Subcutaneous abdominal adipose tissue (tissue), 5 donors: ENCODE results near the gene KLF16.
A peak's percentile ranks its signal among the peaks of the same experiment; 100 is the strongest.

ENCODE experiments used
- H3K27ac ChIP-seq: one replicate; pipeline ENCODE4 v1.7.0; 2013; ENCODE audit warnings: low read depth, mild to moderate bottlenecking, inconsistent platforms, low read length, moderate library complexity
- H3K27me3 ChIP-seq, 5 donors: one replicate each; pipeline ENCODE4 v1.7.0; 2013; ENCODE audit warnings: low read length in 5 of 5, inconsistent platforms in 1 of 5; ENCODE audit not compliant: control insufficient read depth in 5 of 5, insufficient read depth in 4 of 5
- H3K36me3 ChIP-seq, 5 donors: one replicate each; pipeline ENCODE4 v1.7.0; 2013; ENCODE audit warnings: low read length in 5 of 5; ENCODE audit not compliant: control insufficient read depth in 5 of 5, insufficient read depth in 5 of 5
- H3K4me1 ChIP-seq, 5 donors: one replicate each; pipeline ENCODE4 v1.7.0; 2013; ENCODE audit warnings: low read length in 5 of 5, mild to moderate bottlenecking in 3 of 5, moderate library complexity in 1 of 5; ENCODE audit not compliant: control insufficient read depth in 5 of 5, insufficient read depth in 5 of 5
- H3K4me3 ChIP-seq, 5 donors: one replicate each; pipeline ENCODE4 v1.7.0; 2013; ENCODE audit warnings: low read length in 5 of 5, low read depth in 1 of 5
- H3K9ac ChIP-seq, 5 donors: one replicate each; pipeline ENCODE4 v1.7.0; 2013; ENCODE audit warnings: low read length in 5 of 5, mild to moderate bottlenecking in 4 of 5, moderate library complexity in 3 of 5
- H3K9me3 ChIP-seq, 5 donors: one replicate each; pipeline ENCODE4 v1.7.0; 2013; ENCODE audit warnings: low read length in 5 of 5; ENCODE audit not compliant: control insufficient read depth in 5 of 5
- donor health status: healthy.
- donor health status: healthy.
- donor health status: healthy.
- donor health status: healthy.
- donor health status: healthy.

KLF16 gene

GRCh38 chr19:1812426-1813191 is 50.8 kb downstream of the KLF16 start:
- Histone ChIP-seq H3K9me3 (no peaks in the 10 kb centered on the region), H3K36me3 (peaks cover 0 to 28% (median 21%) of the 10 kb centered on the region in 5 donors), H3K4me1 (peaks cover 0 to 20% (median 15%) of the 10 kb centered on the region in 5 donors), H3K4me3 (peak overlapping the region; percentile 46 to 78 (median 65)), H3K27ac (no peak overlapping the region), H3K9ac (peak overlapping the region in 4 of 5 donors; percentile 5 to 73 (median 54)), H3K27me3 (no peaks in the 10 kb centered on the region)

- Histone ChIP-seq H3K4me3 (peak within 1 kb of the TSS; percentile 46 to 78 (median 65)), H3K27me3 (no peaks in the 10 kb centered on the region), H3K9me3 (no peaks in the 10 kb centered on the region), H3K9ac (peak within 1 kb of the TSS in 4 of 5 donors; percentile 5 to 73 (median 54)), H3K36me3 (peaks cover 0 to 22% (median 15%) of the 10 kb centered on the region in 5 donors), H3K4me1 (peaks cover 0 to 20% (median 15%) of the 10 kb centered on the region in 5 donors), H3K27ac (peak within 1 kb of the TSS; percentile 40)
Measured at GRCh38 chr19:1811942-1812425, 51.4 kb downstream of the KLF16 start, which contains the start of gene ATP8B3. TSS of gene ATP8B3 (minus strand) at chr19:1812276. CDS start at chr19:1811736, 540 bp downstream.

- H3K27ac ChIP-seq = peak overlapping the region; percentile 40
- peak overlapping the region in 2 of 5 donors; percentile 46 to 56 for H3K4me3 ChIP-seq
Measured at GRCh38 chr19:1811472-1811894, 51.9 kb downstream of the KLF16 start.

GRCh38 chr19:1810439-1811160 is 52.8 kb downstream of the KLF16 start:
- Histone ChIP-seq H3K4me3 (no peak overlapping the region), H3K27me3 (no peaks in the 10 kb centered on the region), H3K27ac (peak overlapping the region; percentile 40), H3K36me3 (peaks cover 0 to 9% (median 2%) of the 10 kb centered on the region in 5 donors), H3K9me3 (no peaks in the 10 kb centered on the region), H3K4me1 (peaks cover 0 to 20% (median 15%) of the 10 kb centered on the region in 5 donors), H3K9ac (no peak overlapping the region)

More at GRCh38 chr19:1811472-1811894, 51.9 kb downstream of the KLF16 start:
- Histone ChIP-seq H3K36me3 (peaks cover 0 to 17% (median 10%) of the 10 kb centered on the region in 5 donors), H3K9ac (no peak overlapping the region), H3K9me3 (no peaks in the 10 kb centered on the region), H3K4me1 (peaks cover 0 to 20% (median 15%) of the 10 kb centered on the region in 5 donors), H3K27me3 (no peaks in the 10 kb centered on the region)

- Histone ChIP-seq H3K9ac (no peak overlapping the region), H3K27ac (no peak overlapping the region), H3K27me3 (no peaks in the 10 kb centered on the region), H3K9me3 (no peaks in the 10 kb centered on the region), H3K36me3 (peaks cover 0 to 1% (median 0%) of the 10 kb centered on the region in 5 donors), H3K4me3 (no peak overlapping the region), H3K4me1 (peaks cover 0 to 20% (median 15%) of the 10 kb centered on the region in 5 donors)
Measured at GRCh38 chr19:1809678-1810077, 53.7 kb downstream of the KLF16 start.

GRCh38 chr19:1808395-1808731 is 55.0 kb downstream of the KLF16 start:
- Histone ChIP-seq H3K4me1 (peaks cover 0 to 19% (median 14%) of the 10 kb centered on the region in 5 donors), H3K27ac (no peak overlapping the region), H3K9me3 (peaks cover 0 to 2% (median 0%) of the 10 kb centered on the region in 5 donors), H3K36me3 (no peaks in the 10 kb centered on the region), H3K4me3 (no peak overlapping the region), H3K27me3 (no peaks in the 10 kb centered on the region), H3K9ac (no peak overlapping the region)

GRCh38 chr19:1807695-1808394 is 55.5 kb downstream of the KLF16 start:
- Histone ChIP-seq H3K4me1 (peaks cover 0 to 13% (median 9%) of the 10 kb centered on the region in 5 donors), H3K27me3 (no peaks in the 10 kb centered on the region), H3K4me3 (no peak overlapping the region), H3K27ac (no peak overlapping the region), H3K9me3 (peaks cover 0 to 2% (median 0%) of the 10 kb centered on the region in 5 donors), H3K36me3 (no peaks in the 10 kb centered on the region), H3K9ac (no peak overlapping the region)

GRCh38 chr19:1807030-1807694 is 56.2 kb downstream of the KLF16 start:
- peaks cover 0 to 2% (median 0%) of the 10 kb centered on the region in 5 donors for H3K9me3 ChIP-seq
- H3K27ac ChIP-seq = no peak overlapping the region
- H3K9ac ChIP-seq = no peak overlapping the region
- H3K4me1 ChIP-seq = peaks cover 0 to 7% (median 5%) of the 10 kb centered on the region in 5 donors
- no peak overlapping the region for H3K4me3 ChIP-seq
- no peaks in the 10 kb centered on the region for H3K36me3 ChIP-seq
- H3K27me3 ChIP-seq = no peaks in the 10 kb centered on the region
